BLaER1 (cell line): ENCODE results near the gene LDB2.
A peak's percentile ranks its signal among the peaks of the same experiment; 100 is the strongest.
"Not testable (repeated sequence)": the region's sequence is repeated elsewhere in the genome, so short reads cannot be mapped to it uniquely, and the experiment has no call there.

ENCODE experiments used
- H3K27ac ChIP-seq: shearing (Covaris generic); formaldehyde crosslinking; 2 replicates; pipeline ENCODE4 v1.8.1; 2022
- H3K27me3 ChIP-seq: shearing (Covaris generic); formaldehyde crosslinking; 2 replicates; pipeline ENCODE4 v1.8.1; 2022
- H3K36me3 ChIP-seq: shearing (Covaris generic); formaldehyde crosslinking; 2 replicates; pipeline ENCODE4 v1.8.1; 2022
- H3K4me1 ChIP-seq: shearing (Covaris generic); formaldehyde crosslinking; 2 replicates; pipeline ENCODE4 v1.8.1; 2022
- H3K4me2 ChIP-seq: shearing (Covaris generic); formaldehyde crosslinking; 2 replicates; pipeline ENCODE4 v1.8.1; 2022
- H3K4me3 ChIP-seq: shearing (Covaris generic); formaldehyde crosslinking; 2 replicates; pipeline ENCODE4 v1.8.1; 2022
- H3K9ac ChIP-seq: shearing (Covaris generic); formaldehyde crosslinking; 2 replicates; pipeline ENCODE4 v1.8.1; 2022
- H3K9me3 ChIP-seq: shearing (Covaris generic); formaldehyde crosslinking; 2 replicates; pipeline ENCODE4 v1.8.1; 2022
- H4K20me1 ChIP-seq: shearing (Covaris generic); formaldehyde crosslinking; 2 replicates; pipeline ENCODE4 v1.8.1; 2022
- Cebpa-rat ChIP-seq: shearing (Covaris generic); IDR thresholded peaks from 2 replicates; pipeline ENCODE4 v1.8.1; 2022

Gene LDB2

GRCh38 chr4:16582036-16582435 is 316.4 kb downstream of the LDB2 start:
- no peak for TF ChIP-seq Cebpa-rat
- Histone ChIP-seq H3K36me3 (no peaks in the 10 kb centered on the region), H4K20me1 (no peaks in the 10 kb centered on the region), H3K27me3 (no peaks in the 10 kb centered on the region), H3K4me3 (no peak overlapping the region), H3K27ac (no peak overlapping the region), H3K9me3 (no peaks in the 10 kb centered on the region), H3K4me1 (no peaks in the 10 kb centered on the region), H3K4me2 (no peak overlapping the region), H3K9ac (no peak overlapping the region)

GRCh38 chr4:16581117-16581516 is 317.3 kb downstream of the LDB2 start:
- H3K4me1 ChIP-seq, result no peaks in the 10 kb centered on the region
- no peak overlapping the region for H3K4me3 ChIP-seq
- H3K27me3 ChIP-seq, result no peaks in the 10 kb centered on the region
- no peaks in the 10 kb centered on the region for H3K36me3 ChIP-seq
- TF ChIP-seq Cebpa-rat, result no peak
- no peak overlapping the region for H3K4me2 ChIP-seq
- H3K9me3 ChIP-seq, result no peaks in the 10 kb centered on the region
- no peaks in the 10 kb centered on the region for H4K20me1 ChIP-seq
- H3K27ac ChIP-seq, result no peak overlapping the region
- H3K9ac ChIP-seq, result no peak overlapping the region

GRCh38 chr4:16580514-16580913 is 317.9 kb downstream of the LDB2 start:
- Histone ChIP-seq H3K9ac (no peak overlapping the region), H3K4me3 (no peak overlapping the region), H3K4me1 (no peaks in the 10 kb centered on the region), H3K27me3 (no peaks in the 10 kb centered on the region), H3K9me3 (no peaks in the 10 kb centered on the region), H3K36me3 (no peaks in the 10 kb centered on the region), H3K27ac (no peak overlapping the region), H3K4me2 (no peak overlapping the region), H4K20me1 (no peaks in the 10 kb centered on the region)
- no peak for TF ChIP-seq Cebpa-rat

GRCh38 chr4:16579866-16580265 is 318.6 kb downstream of the LDB2 start:
- H4K20me1 ChIP-seq, result no peaks in the 10 kb centered on the region
- no peak overlapping the region for H3K27ac ChIP-seq
- H3K36me3 ChIP-seq, result no peaks in the 10 kb centered on the region

GRCh38 chr4:16577177-16577576 is 321.3 kb downstream of the LDB2 start:
- Histone ChIP-seq H3K4me2 (no peak overlapping the region), H4K20me1 (no peaks in the 10 kb centered on the region), H3K9ac (no peak overlapping the region), H3K36me3 (no peaks in the 10 kb centered on the region), H3K27ac (no peak overlapping the region), H3K9me3 (no peaks in the 10 kb centered on the region), H3K27me3 (no peaks in the 10 kb centered on the region), H3K4me1 (no peaks in the 10 kb centered on the region), H3K4me3 (no peak overlapping the region)
- peak; percentile 77; the same call in 1 of the 2 replicates for TF ChIP-seq Cebpa-rat

More at GRCh38 chr4:16579866-16580265, 318.6 kb downstream of the LDB2 start:
- Histone ChIP-seq H3K4me1 (no peaks in the 10 kb centered on the region), H3K27me3 (no peaks in the 10 kb centered on the region), H3K4me2 (no peak overlapping the region), H3K9me3 (no peaks in the 10 kb centered on the region), H3K4me3 (no peak overlapping the region), H3K9ac (no peak overlapping the region)
- TF ChIP-seq Cebpa-rat, result no peak

GRCh38 chr4:16574981-16575380 is 323.5 kb downstream of the LDB2 start:
- Histone ChIP-seq H3K36me3 (no peaks in the 10 kb centered on the region), H4K20me1 (no peaks in the 10 kb centered on the region), H3K4me3 (no peak overlapping the region), H3K27ac (no peak overlapping the region), H3K4me1 (no peaks in the 10 kb centered on the region), H3K4me2 (no peak overlapping the region), H3K9me3 (no peaks in the 10 kb centered on the region), H3K9ac (no peak overlapping the region), H3K27me3 (no peaks in the 10 kb centered on the region)
- no peak for TF ChIP-seq Cebpa-rat

- Histone ChIP-seq H3K4me1 (no peaks in the 10 kb centered on the region), H3K27ac (no peak overlapping the region), H3K4me3 (no peak overlapping the region), H3K27me3 (no peaks in the 10 kb centered on the region), H3K4me2 (no peak overlapping the region), H3K9me3 (no peaks in the 10 kb centered on the region), H3K36me3 (no peaks in the 10 kb centered on the region), H4K20me1 (no peaks in the 10 kb centered on the region), H3K9ac (no peak overlapping the region)
- no peak for TF ChIP-seq Cebpa-rat
Measured at GRCh38 chr4:16573739-16574138, 324.7 kb downstream of the LDB2 start.

- no peak overlapping the region for H3K9ac ChIP-seq
- no peak overlapping the region for H3K4me2 ChIP-seq
- no peaks in the 10 kb centered on the region for H4K20me1 ChIP-seq
- no peak overlapping the region for H3K27ac ChIP-seq
- H3K4me3 ChIP-seq, result no peak overlapping the region
- no peak for TF ChIP-seq Cebpa-rat
- H3K27me3 ChIP-seq, result no peaks in the 10 kb centered on the region
- H3K9me3 ChIP-seq, result no peaks in the 10 kb centered on the region
- H3K36me3 ChIP-seq, result no peaks in the 10 kb centered on the region
- H3K4me1 ChIP-seq, result no peaks in the 10 kb centered on the region
Measured at GRCh38 chr4:16573206-16573605, 325.2 kb downstream of the LDB2 start.

GRCh38 chr4:16572631-16573030 is 325.8 kb downstream of the LDB2 start:
- H3K9ac ChIP-seq, result no peak overlapping the region
- no peaks in the 10 kb centered on the region for H3K36me3 ChIP-seq
- no peaks in the 10 kb centered on the region for H3K4me1 ChIP-seq
- no peak overlapping the region for H3K27ac ChIP-seq
- H3K9me3 ChIP-seq, result no peaks in the 10 kb centered on the region
- no peak for TF ChIP-seq Cebpa-rat
- H3K4me2 ChIP-seq, result no peak overlapping the region
- H3K27me3 ChIP-seq, result no peaks in the 10 kb centered on the region
- no peaks in the 10 kb centered on the region for H4K20me1 ChIP-seq
- no peak overlapping the region for H3K4me3 ChIP-seq

- Histone ChIP-seq H3K4me2 (no peak overlapping the region), H3K9me3 (no peaks in the 10 kb centered on the region), H3K9ac (no peak overlapping the region), H3K27me3 (no peaks in the 10 kb centered on the region), H3K36me3 (no peaks in the 10 kb centered on the region), H4K20me1 (no peaks in the 10 kb centered on the region), H3K4me1 (no peaks in the 10 kb centered on the region), H3K27ac (no peak overlapping the region), H3K4me3 (no peak overlapping the region)
- TF ChIP-seq Cebpa-rat, result no peak
Measured at GRCh38 chr4:16572161-16572560, 326.3 kb downstream of the LDB2 start.

GRCh38 chr4:16569790-16570189 is 328.7 kb downstream of the LDB2 start:
- H4K20me1 ChIP-seq, result no peaks in the 10 kb centered on the region
- no peaks in the 10 kb centered on the region for H3K4me1 ChIP-seq
- H3K9ac ChIP-seq, result no peak overlapping the region
- H3K4me3 ChIP-seq, result no peak overlapping the region
- no peak for TF ChIP-seq Cebpa-rat
- no peak overlapping the region for H3K4me2 ChIP-seq
- H3K27ac ChIP-seq, result no peak overlapping the region
- no peaks in the 10 kb centered on the region for H3K36me3 ChIP-seq
- H3K27me3 ChIP-seq, result no peaks in the 10 kb centered on the region
- H3K9me3 ChIP-seq, result no peaks in the 10 kb centered on the region

GRCh38 chr4:16557316-16557715 is 341.1 kb downstream of the LDB2 start:
- not testable (repeated sequence) for H3K9me3 ChIP-seq, H3K4me3 ChIP-seq, H3K4me1 ChIP-seq, H3K4me2 ChIP-seq, H3K9ac ChIP-seq, H4K20me1 ChIP-seq, H3K27ac ChIP-seq, H3K36me3 ChIP-seq, H3K27me3 ChIP-seq
